ENCODE data around the gene ASH1L.
A peak's percentile ranks its signal among the peaks of the same experiment; 100 is the strongest.
"Not testable (repeated sequence)": the region's sequence is repeated elsewhere in the genome, so short reads cannot be mapped to it uniquely, and the experiment has no call there.

Gene ASH1L

GRCh38 chr1:155504207-155504606 lies 58.4 kb downstream of the ASH1L start:
- DNase-seq (ENCODE audit: low read depth), result peak; percentile 61
- TF ChIP-seq CTCF (IDR thresholded peaks at IDR 0.05; ENCODE audit: low read length, missing control alignments), result peak; percentile 43
- no peak overlapping the region for H3K4me3 ChIP-seq (replicated peaks; ENCODE audit: low read depth, low read length)

GRCh38 chr1:155499953-155500639 lies 62.5 kb downstream of the ASH1L start:
- no peak for TF ChIP-seq CTCF (IDR thresholded peaks at IDR 0.05; ENCODE audit: low read length, missing control alignments)
- peak; percentile 32 for DNase-seq (ENCODE audit: low read depth)
- H3K4me3 ChIP-seq (replicated peaks; ENCODE audit: low read depth, low read length), result no peak overlapping the region

GRCh38 chr1:155499263-155499662 lies 63.3 kb downstream of the ASH1L start:
- TF ChIP-seq CTCF (IDR thresholded peaks at IDR 0.05; ENCODE audit: low read length, missing control alignments), result no peak
- H3K4me3 ChIP-seq (replicated peaks; ENCODE audit: low read depth, low read length), result no peak overlapping the region
- peak; percentile 23 for DNase-seq (ENCODE audit: low read depth)

- H3K4me3 ChIP-seq (replicated peaks; ENCODE audit: low read depth, low read length); DNase-seq (ENCODE audit: low read depth): not testable (repeated sequence)
Measured at GRCh38 chr1:155493595-155493994, 69.0 kb downstream of the ASH1L start.

GRCh38 chr1:155488419-155488818 lies 74.2 kb downstream of the ASH1L start:
- H3K4me3 ChIP-seq (replicated peaks; ENCODE audit: low read depth, low read length); DNase-seq (ENCODE audit: low read depth): not testable (repeated sequence)

GRCh38 chr1:155487541-155487940 lies 75.1 kb downstream of the ASH1L start:
- no peak overlapping the region for H3K4me3 ChIP-seq (replicated peaks; ENCODE audit: low read depth, low read length)
- no peak for DNase-seq (ENCODE audit: low read depth)
- TF ChIP-seq CTCF (IDR thresholded peaks at IDR 0.05; ENCODE audit: low read length, missing control alignments), result no peak

- DNase-seq (ENCODE audit: low read depth); H3K4me3 ChIP-seq (replicated peaks; ENCODE audit: low read depth, low read length): not testable (repeated sequence)
Measured at GRCh38 chr1:155486952-155487351, 75.7 kb downstream of the ASH1L start.

- H3K4me3 ChIP-seq (replicated peaks; ENCODE audit: low read depth, low read length), result no peak overlapping the region
- DNase-seq (ENCODE audit: low read depth), result no peak
- TF ChIP-seq CTCF (IDR thresholded peaks at IDR 0.05; ENCODE audit: low read length, missing control alignments), result no peak
Measured at GRCh38 chr1:155485945-155486344, 76.7 kb downstream of the ASH1L start.
